A673 (cell line): ENCODE results near the gene BMPR1A.

Experiments used
- CTCF ChIP-seq: fragments of 300-800, 200-600 bp; sonication (generic); conservative IDR thresholded peaks from 2 replicates; pipeline ENCODE4 v1.5.1; 2017; ENCODE audit warnings: low read depth, mild to moderate bottlenecking, antibody characterized with exemption, low read length, moderate library complexity, mixed read lengths
- EZH2 ChIP-seq: fragments of 200-600 bp; sonication (generic); IDR thresholded peaks from 2 replicates; pipeline ENCODE4 v1.6.1; 2017; ENCODE audit warnings: borderline replicate concordance, low read depth, mild to moderate bottlenecking, mixed read lengths, antibody characterized with exemption, low read length; ENCODE audit not compliant: poor library complexity, severe bottlenecking

GRCh38 chr10:86769991-86770390, 13.6 kb downstream of the BMPR1A start:
- TF ChIP-seq CTCF = no peak
- TF ChIP-seq EZH2 = no peak
